ENCODE measurements around the gene MLPH. TPM values are rescaled to one million over a fixed set of nuclear protein-coding genes. Genes with fewer than 3 reads are reported as not detected.

Gene MLPH
- polyA plus RNA-seq, 1 experiment = 15.6 TPM

- ChIA-PET CTCF (interaction anchor here (1.0 to 11.2 kb wide), 3 partner anchors 25 to 94 kb away, joined by 4 to 209 read pairs (median 5); no protein-coding TSS in a partner anchor), POLR2A (no interaction called here)
- H3K4me3 ChIP-seq (ENCODE audit: low read depth, low read length) = no peak overlapping the region
- no peaks in the 10 kb centered on the region for H3K9me3 ChIP-seq (ENCODE audit: control insufficient read depth, insufficient read depth, low read length)
- no peaks in the 10 kb centered on the region for H3K27me3 ChIP-seq (ENCODE audit: control insufficient read depth, insufficient read depth, low read length)
- DNase-seq (ENCODE audit: low read depth, low spot score) = no peak
- TF ChIP-seq, protein P1, sequence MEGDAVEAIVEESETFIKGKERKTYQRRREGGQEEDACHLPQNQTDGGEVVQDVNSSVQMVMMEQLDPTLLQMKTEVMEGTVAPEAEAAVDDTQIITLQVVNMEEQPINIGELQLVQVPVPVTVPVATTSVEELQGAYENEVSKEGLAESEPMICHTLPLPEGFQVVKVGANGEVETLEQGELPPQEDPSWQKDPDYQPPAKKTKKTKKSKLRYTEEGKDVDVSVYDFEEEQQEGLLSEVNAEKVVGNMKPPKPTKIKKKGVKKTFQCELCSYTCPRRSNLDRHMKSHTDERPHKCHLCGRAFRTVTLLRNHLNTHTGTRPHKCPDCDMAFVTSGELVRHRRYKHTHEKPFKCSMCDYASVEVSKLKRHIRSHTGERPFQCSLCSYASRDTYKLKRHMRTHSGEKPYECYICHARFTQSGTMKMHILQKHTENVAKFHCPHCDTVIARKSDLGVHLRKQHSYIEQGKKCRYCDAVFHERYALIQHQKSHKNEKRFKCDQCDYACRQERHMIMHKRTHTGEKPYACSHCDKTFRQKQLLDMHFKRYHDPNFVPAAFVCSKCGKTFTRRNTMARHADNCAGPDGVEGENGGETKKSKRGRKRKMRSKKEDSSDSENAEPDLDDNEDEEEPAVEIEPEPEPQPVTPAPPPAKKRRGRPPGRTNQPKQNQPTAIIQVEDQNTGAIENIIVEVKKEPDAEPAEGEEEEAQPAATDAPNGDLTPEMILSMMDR (IDR thresholded peaks at IDR 0.05; ENCODE audit: low read depth, low read length) = no peak
- no peak overlapping the region for H3K27ac ChIP-seq (ENCODE audit: low read depth, low read length)
These were observed 28.1 kb downstream of the MLPH start for GRCh38 chr2:237515166-237515565.

GRCh38 chr2:237515621-237516275 lies 28.7 kb downstream of the MLPH start:
- no peak for DNase-seq (ENCODE audit: low read depth, low spot score)
- ChIA-PET CTCF (interaction anchor here (1.6 to 11.2 kb wide), 2 partner anchors 57 to 94 kb away, joined by 5 to 209 read pairs; no protein-coding TSS in a partner anchor), POLR2A (no interaction called here)
- TF ChIP-seq, protein P1 (IDR thresholded peaks at IDR 0.05; ENCODE audit: low read depth, low read length) = no peak
- Histone ChIP-seq H3K4me3 (ENCODE audit: low read depth, low read length) (no peak overlapping the region), H3K9me3 (ENCODE audit: control insufficient read depth, insufficient read depth, low read length) (no peaks in the 10 kb centered on the region), H3K27me3 (ENCODE audit: control insufficient read depth, insufficient read depth, low read length) (no peaks in the 10 kb centered on the region), H3K27ac (ENCODE audit: low read depth, low read length) (no peak overlapping the region)

DNA sequence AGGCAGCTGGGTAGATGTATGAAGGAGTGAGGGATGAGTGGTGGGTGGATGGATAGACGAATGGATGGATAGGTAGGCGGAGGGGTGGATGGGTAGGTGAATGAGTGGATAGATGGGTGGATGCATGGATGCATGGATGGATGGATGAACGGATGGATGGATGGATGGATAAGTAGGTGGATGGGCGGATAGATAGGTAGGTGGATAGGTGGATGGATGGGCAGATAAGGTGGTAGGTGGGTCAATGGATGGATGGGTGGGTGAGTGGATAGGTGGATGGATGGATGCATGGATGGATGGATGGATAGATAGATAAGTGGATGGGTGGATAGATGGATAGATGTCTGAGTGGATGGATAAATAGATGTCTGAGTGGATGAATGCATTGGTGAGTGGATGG lies 30.1 kb downstream of the MLPH start:
- TF ChIP-seq, protein P1 (IDR thresholded peaks at IDR 0.05; ENCODE audit: low read depth, low read length) = no peak
- POLR2A ChIA-PET = no interaction called here

GRCh38 chr2:237517990-237518389 lies 30.9 kb downstream of the MLPH start:
- no peak for DNase-seq (ENCODE audit: low read depth, low spot score)
- H3K27ac ChIP-seq (ENCODE audit: low read depth, low read length) = no peak overlapping the region

More for the DNA sequence above, 30.1 kb downstream of the MLPH start:
- no peak overlapping the region for H3K4me3 ChIP-seq (ENCODE audit: low read depth, low read length)
- no peak for DNase-seq (ENCODE audit: low read depth, low spot score)
- no peaks in the 10 kb centered on the region for H3K9me3 ChIP-seq (ENCODE audit: control insufficient read depth, insufficient read depth, low read length)
- no peak overlapping the region for H3K27ac ChIP-seq (ENCODE audit: low read depth, low read length)
- CTCF ChIA-PET = interaction anchor here (11.2 kb wide), 1 partner anchor 55 kb away, joined by 209 read pairs; no protein-coding TSS in a partner anchor
- H3K27me3 ChIP-seq (ENCODE audit: control insufficient read depth, insufficient read depth, low read length) = no peaks in the 10 kb centered on the region

More at GRCh38 chr2:237517990-237518389, 30.9 kb downstream of the MLPH start:
- ChIA-PET CTCF (no interaction called here), POLR2A (no interaction called here)
- no peak overlapping the region for H3K4me3 ChIP-seq (ENCODE audit: low read depth, low read length)
- TF ChIP-seq, protein P1 (IDR thresholded peaks at IDR 0.05; ENCODE audit: low read depth, low read length) = no peak
- H3K27me3 ChIP-seq (ENCODE audit: control insufficient read depth, insufficient read depth, low read length) = no peaks in the 10 kb centered on the region
- no peaks in the 10 kb centered on the region for H3K9me3 ChIP-seq (ENCODE audit: control insufficient read depth, insufficient read depth, low read length)

Data from AG04450 (cell line).